ENCODE measurements around the gene DYRK4.

DNA sequence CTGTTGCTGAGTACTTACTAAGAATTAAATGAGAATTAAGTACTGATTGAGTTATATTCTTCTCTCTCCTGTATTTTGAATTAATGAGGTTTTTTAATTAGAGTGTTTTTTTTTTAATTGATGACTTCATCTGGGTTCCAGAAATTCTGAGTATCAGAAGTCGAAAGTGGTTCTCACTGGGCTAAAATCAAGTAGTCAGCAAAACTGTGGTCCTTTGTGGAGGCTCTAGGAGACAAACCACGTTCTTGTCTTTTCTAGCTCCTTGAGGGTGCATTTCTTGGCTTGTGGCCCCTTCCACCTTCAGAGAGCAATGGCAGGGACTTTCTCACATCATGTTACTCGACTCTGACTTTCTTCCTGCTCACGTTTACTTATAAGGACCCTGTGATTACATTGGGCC lies 8.1 kb upstream of the DYRK4 start:
- TF ChIP-seq, protein P1, sequence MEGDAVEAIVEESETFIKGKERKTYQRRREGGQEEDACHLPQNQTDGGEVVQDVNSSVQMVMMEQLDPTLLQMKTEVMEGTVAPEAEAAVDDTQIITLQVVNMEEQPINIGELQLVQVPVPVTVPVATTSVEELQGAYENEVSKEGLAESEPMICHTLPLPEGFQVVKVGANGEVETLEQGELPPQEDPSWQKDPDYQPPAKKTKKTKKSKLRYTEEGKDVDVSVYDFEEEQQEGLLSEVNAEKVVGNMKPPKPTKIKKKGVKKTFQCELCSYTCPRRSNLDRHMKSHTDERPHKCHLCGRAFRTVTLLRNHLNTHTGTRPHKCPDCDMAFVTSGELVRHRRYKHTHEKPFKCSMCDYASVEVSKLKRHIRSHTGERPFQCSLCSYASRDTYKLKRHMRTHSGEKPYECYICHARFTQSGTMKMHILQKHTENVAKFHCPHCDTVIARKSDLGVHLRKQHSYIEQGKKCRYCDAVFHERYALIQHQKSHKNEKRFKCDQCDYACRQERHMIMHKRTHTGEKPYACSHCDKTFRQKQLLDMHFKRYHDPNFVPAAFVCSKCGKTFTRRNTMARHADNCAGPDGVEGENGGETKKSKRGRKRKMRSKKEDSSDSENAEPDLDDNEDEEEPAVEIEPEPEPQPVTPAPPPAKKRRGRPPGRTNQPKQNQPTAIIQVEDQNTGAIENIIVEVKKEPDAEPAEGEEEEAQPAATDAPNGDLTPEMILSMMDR (IDR thresholded peaks at IDR 0.05; ENCODE audit: insufficient read depth, low read length, poor library complexity, severe bottlenecking), result no peak
- TF ChIP-seq EZH2phosphoT487 (conservative IDR thresholded peaks at IDR 0.05; ENCODE audit: low read length), result no peak
